ES-I3 (cell line): ENCODE results near the gene PRPH.
"Not testable (repeated sequence)": the region's sequence is repeated elsewhere in the genome, so short reads cannot be mapped to it uniquely, and the experiment has no call there.

ENCODE experiments used
- H3K36me3 ChIP-seq: 2 replicates; pipeline ENCODE4 v1.6.1; 2013; ENCODE audit warnings: mild to moderate bottlenecking, low read length, control low read depth, moderate library complexity; ENCODE audit not compliant: insufficient read depth
- H3K4me1 ChIP-seq: 2 replicates; pipeline ENCODE4 v1.6.1; 2013; ENCODE audit warnings: mild to moderate bottlenecking, control low read depth, low read length; ENCODE audit not compliant: insufficient read depth
- H3K9ac ChIP-seq: 2 replicates; pipeline ENCODE4 v1.6.1; 2013; ENCODE audit warnings: low read depth, mild to moderate bottlenecking, low read length, moderate library complexity
- H3K9me3 ChIP-seq: 2 replicates; pipeline ENCODE4 v1.6.1; 2013; ENCODE audit warnings: mild to moderate bottlenecking, low read length, moderate library complexity; ENCODE audit not compliant: control insufficient read depth, insufficient read depth

The PRPH gene

DNA sequence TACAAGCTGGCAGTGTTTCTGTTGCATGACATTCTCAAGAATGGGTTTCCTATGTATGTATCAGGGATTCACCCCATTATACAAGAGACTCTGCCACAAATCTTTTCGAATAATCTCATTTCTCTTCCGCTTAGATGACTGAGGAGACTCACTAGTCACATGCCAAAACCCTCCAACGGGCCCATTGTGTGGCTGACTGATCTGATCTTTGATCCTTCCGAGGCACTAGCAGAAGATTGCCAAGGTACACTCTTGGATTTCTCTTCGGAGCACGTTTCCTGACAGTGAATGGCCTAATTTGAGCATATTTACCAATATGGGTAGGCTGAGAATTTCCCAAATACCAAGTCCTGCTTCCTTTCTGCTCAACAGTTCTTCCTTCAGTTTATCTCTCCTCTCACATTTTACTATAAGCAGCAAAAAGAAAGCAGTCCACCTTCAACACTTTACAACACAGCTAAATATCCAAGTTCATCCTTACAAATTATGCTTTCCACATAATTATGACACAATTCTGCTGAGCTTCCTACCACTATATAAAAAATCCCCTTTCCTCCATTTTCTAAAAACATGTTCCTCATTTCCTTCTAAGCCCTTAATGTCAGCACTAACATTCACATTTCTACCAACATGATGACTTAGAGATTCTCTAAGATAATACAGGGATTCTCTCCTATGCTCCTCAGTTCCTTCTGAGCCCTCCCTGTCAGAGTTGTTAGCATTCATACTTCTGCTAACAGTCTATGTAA, 11.0 kb downstream of the PRPH start:
- H3K9ac ChIP-seq = no peak overlapping the region
- H3K36me3 ChIP-seq = no peaks in the 10 kb centered on the region
- no peaks in the 10 kb centered on the region for H3K9me3 ChIP-seq
- no peaks in the 10 kb centered on the region for H3K4me1 ChIP-seq

DNA sequence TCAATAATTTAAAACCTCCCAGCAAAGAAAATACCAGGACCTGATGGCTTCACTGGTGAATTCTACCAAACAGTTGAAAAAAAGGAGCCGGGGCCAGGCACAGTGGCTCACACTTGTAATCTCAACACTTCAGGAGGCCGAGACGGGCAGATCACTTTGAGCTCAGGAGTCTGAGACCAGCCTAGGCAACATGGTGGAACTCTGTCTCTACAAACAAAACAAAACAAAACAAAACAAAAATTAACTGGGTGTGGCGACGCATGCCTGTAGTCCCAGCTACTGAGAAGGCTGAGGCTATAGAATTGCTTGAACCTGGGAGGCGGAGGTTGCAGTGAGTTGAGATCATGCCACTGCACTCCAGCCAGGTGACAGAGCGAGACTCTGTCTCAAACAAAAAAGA, 14.4 kb downstream of the PRPH start:
- H3K36me3 ChIP-seq = no peaks in the 10 kb centered on the region
- no peak overlapping the region for H3K9ac ChIP-seq
- H3K4me1 ChIP-seq = no peaks in the 10 kb centered on the region
- H3K9me3 ChIP-seq = no peaks in the 10 kb centered on the region

DNA sequence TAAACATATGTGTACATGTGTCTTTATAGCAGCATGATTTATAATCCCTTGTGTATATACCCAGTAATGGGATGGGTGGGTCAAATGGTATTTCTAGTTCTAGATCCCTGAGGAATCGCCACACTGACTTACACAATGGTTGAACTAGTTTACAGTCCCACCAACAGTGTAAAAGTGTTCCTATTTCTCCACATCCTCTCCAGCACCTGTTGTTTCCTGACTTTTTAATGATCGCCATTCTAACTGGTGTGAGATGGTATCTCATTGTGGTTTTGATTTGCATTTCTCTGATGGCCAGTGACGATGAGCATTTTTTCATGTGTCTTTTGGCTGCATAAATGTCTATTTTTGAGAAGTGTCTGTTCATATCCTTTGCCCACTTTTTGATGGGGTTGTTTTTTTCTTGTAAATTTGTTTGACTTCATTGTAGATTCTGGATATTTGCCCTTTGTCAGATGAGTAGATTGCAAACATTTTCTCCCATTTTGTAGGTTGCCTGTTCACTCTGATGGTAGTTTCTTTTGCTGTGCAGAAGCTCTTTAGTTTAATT, 15.6 kb downstream of the PRPH start:
- not testable (repeated sequence) for H3K9me3 ChIP-seq, H3K4me1 ChIP-seq, H3K9ac ChIP-seq, H3K36me3 ChIP-seq

DNA sequence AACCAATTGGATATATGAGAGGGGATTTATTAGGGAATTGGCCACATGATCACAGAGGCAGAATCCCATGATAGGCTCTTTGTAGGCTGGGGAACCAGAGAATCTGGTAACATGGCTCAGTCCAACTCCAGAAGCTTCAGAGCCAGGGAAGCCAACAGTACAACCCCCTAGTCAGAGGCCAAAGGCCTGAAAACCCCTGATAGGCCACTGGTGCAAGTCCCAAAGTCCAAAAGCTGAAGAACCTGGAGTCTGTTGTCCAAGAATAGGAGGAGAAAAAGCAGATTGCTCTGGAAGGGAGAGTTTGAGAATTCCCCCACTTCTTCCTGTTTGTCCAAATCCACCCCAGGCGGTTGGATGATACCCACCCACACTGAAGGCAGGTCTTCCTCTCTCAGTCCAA, 19.9 kb downstream of the PRPH start:
- no peak overlapping the region for H3K9ac ChIP-seq
- H3K36me3 ChIP-seq = no peaks in the 10 kb centered on the region
- H3K9me3 ChIP-seq = no peaks in the 10 kb centered on the region
- H3K4me1 ChIP-seq = no peaks in the 10 kb centered on the region

DNA sequence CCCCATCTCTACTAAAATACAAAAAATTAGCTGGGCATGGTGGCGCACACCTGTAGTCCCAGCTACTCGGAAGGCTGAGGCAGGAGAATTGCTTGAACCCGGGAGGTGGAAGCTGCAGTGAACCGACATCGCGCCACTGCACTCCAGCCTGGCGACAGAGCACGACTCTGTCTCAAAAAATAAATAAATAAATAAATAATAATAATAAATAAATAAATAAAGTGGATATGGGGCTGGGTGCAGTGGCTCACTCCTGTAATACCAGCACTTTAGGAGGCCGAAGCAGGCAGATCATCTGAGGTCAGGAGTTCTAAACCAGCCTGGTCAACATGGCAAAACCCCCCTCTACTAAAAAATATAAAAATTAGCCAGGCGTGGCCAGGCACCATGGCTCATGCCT, 22.2 kb downstream of the PRPH start:
- H3K4me1 ChIP-seq, H3K9me3 ChIP-seq, H3K36me3 ChIP-seq, H3K9ac ChIP-seq: not testable (repeated sequence)

DNA sequence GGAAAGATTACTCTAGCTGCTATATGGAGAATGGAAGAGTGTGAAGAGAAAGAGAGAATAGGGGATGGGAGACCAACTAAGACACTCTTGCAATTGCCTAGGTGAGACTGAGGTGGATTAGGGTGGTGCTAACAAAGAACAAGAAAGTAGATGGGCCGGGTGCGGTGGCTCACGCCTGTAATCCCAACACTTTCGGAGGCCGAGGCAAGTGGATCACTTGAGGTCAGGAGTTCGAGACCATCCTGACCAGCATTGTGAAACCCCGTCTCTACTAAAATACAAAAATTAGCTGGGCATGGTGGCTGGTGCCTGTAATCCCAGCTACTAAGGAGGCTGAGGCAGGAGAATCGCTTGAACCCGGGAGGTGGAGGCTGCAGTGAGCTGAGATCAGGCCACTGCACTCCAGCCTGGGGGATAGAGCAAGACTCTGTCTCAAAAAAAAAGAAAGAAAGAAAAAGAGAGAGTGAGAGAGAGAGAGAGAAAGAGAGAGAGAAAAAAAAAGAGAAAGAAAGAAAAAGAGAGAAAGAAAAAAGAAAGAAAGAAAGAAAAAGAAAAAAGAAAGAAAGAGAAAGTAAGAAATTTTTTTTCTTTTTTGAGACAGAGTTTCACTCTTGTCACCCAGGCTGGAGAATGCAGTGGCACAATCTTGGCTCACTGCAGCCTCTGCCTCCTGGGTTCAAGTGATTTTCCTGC, 25.6 kb downstream of the PRPH start:
- H3K9me3 ChIP-seq, H3K4me1 ChIP-seq, H3K36me3 ChIP-seq, H3K9ac ChIP-seq: not testable (repeated sequence)

DNA sequence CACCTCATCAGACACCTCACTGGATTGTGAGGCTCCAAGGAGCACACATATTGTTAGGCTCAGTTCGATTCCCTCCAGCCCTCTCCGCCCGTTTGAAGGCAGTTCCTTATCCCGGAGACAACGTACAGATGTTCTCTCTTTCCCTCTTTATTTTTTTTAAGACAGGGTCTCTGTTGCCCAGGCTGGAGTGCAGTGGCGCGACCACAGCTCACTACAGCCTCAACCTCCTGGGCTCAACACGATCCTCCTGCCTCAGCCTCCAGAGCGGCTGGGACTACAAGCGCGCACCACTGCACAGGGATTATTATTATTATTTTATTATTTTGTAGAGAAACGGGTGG, 27.4 kb downstream of the PRPH start:
- Histone ChIP-seq H3K9me3 (no peaks in the 10 kb centered on the region), H3K9ac (peak overlapping the region; percentile 70), H3K4me1 (no peaks in the 10 kb centered on the region), H3K36me3 (no peaks in the 10 kb centered on the region)

DNA sequence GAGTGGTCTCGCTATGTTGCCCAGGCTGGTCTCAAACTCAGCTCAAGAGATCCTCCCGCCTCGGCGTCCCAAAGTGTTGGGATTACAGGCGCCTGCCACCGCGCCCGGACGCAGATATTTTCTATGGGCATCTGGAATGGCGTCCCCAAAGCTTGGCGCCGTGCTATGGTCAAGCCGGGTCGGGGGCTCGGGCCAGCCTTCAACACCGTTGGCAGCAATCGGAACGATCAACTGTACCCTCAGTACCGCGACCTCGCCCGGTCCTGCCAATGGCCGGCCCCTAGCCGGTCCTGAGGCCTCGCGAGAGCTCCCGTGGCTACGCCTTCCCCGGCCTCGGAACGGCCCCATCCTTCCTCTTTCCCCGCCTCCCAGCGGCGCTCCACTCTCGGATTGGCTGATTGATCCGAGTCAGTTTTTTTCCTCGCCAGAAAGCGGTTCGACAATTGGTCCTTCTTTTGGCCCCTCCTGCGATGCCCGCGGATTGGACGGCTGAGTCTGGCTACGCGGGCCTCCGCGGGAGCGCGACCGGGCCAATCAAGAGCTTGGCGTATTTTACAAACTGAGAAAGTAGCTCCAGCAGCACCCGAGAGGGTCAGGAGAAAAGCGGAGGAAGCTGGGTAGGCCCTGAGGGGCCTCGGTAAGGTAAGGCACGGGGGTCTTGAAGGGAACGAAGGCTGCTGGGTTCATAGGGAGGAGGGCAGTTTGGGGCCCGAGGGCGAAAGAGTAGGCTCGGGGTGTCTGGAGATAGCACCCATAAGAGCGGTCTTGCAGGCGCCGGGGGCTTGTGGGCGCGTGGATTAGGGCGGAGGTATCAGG, 28.0 kb downstream of the PRPH start, which contains the start of gene TROAP:
Gene TROAP, plus strand, starts transcription at position 548 of the 816 bp plus-strand sequence. CDS start 354 bp downstream, outside the sequence.
- Histone ChIP-seq H3K36me3 (no peaks in the 10 kb centered on the region), H3K9me3 (no peaks in the 10 kb centered on the region), H3K9ac (peak within 1 kb of the TSS; percentile 70), H3K4me1 (no peaks in the 10 kb centered on the region)

DNA sequence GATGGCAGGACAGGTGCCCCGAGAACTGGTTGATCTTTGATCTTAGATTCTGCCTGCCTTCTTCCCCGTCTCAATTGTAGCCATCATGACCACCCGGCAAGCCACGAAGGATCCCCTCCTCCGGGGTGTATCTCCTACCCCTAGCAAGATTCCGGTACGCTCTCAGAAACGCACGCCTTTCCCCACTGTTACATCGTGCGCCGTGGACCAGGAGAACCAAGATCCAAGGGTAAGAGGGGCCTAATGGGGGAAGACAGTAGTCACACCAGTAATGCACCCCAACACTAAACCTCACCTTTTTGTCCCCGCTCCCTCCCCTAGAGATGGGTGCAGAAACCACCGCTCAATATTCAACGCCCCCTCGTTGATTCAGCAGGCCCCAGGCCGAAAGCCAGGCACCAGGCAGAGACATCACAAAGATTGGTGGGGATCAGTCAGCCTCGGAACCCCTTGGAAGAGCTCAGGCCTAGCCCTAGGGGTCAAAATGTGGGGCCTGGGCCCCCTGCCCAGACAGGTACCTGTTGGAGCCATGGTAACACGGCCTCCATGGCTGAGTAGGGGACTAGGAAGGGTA, 28.7 kb downstream of the PRPH start:
- Histone ChIP-seq H3K36me3 (no peaks in the 10 kb centered on the region), H3K9me3 (no peaks in the 10 kb centered on the region), H3K9ac (peak overlapping the region; percentile 70), H3K4me1 (no peaks in the 10 kb centered on the region)

DNA sequence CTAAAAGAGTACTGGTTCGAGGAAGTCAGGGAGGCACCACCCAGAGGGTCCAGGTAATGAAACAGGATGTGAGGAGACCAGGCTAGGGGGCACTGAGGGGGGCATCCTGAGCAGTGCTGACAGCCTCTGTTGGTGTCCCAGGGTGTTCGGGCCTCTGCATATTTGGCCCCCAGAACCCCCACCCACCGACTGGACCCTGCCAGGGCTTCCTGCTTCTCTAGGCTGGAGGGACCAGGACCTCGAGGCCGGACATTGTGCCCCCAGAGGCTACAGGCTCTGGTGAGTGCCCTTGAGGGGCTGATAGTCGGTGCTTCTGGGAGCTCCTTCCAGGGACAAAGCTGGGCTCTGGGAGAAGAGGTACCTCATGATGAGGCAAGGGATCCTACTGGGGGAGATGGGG, 30.7 kb downstream of the PRPH start:
- Histone ChIP-seq H3K4me1 (no peaks in the 10 kb centered on the region), H3K36me3 (no peaks in the 10 kb centered on the region), H3K9me3 (no peaks in the 10 kb centered on the region), H3K9ac (no peak overlapping the region)

DNA sequence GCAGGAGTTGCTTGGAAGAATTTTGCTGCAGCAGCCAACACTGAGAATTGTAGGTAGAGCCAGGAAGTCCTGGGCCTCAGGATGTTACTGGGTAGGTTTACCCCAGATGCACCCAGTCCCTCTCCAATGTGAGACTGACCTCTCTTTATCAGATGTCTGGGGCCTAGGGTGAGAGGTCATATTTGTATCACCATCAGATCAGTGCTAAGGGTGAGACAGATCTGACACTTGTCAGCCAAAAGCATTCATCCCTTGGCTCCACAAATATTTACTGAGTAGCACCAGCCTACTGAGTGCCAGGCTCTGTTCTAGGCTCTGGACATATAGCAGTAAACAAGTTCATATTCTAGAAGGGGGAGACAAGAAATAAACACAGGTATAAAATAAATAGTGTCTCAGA, 32.4 kb downstream of the PRPH start:
- H3K4me1 ChIP-seq = no peaks in the 10 kb centered on the region
- no peaks in the 10 kb centered on the region for H3K36me3 ChIP-seq
- no peaks in the 10 kb centered on the region for H3K9me3 ChIP-seq

DNA sequence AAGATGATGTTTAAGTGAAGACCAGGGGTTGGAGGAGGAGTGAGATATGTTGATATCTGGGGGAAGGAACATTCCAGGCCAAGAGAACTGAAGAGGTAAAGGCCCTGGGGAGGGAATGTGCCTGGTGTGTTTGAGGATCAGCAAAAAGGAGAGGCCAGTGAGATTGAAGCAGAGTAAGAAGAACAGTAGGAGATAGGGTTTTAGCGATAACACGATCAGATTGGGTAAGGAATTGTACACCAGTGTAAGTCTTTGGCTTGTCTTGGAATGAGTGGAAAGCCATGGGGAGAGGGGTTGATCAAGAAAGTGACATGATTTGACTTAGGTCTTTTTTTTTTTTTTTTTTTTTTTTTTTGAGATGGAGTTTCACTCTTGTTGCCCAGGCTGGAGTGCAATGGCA, 32.9 kb downstream of the PRPH start:
- Histone ChIP-seq H3K4me1 (no peaks in the 10 kb centered on the region), H3K9me3 (no peaks in the 10 kb centered on the region), H3K9ac (no peak overlapping the region), H3K36me3 (no peaks in the 10 kb centered on the region)

More for the DNA sequence above, 32.4 kb downstream of the PRPH start:
- no peak overlapping the region for H3K9ac ChIP-seq

DNA sequence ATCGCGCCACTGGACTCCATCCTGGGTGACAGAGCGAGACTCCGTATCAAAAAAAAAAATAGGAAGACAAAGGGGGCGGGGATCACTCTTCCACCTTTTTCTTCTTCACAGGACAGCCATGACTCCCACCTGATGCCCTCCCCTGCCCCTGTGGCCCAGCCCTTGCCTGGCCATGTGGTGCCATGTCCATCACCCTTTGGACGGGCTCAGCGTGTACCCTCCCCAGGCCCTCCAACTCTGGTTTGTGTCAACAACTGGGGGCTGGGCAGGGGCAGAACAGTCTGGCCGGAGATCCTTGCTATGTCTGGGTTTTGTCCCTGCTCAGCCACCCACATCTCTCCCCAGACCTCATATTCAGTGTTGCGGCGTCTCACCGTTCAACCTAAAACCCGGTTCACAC, 33.9 kb downstream of the PRPH start:
- Histone ChIP-seq H3K9ac (no peak overlapping the region), H3K36me3 (no peaks in the 10 kb centered on the region), H3K4me1 (no peaks in the 10 kb centered on the region), H3K9me3 (no peaks in the 10 kb centered on the region)

DNA sequence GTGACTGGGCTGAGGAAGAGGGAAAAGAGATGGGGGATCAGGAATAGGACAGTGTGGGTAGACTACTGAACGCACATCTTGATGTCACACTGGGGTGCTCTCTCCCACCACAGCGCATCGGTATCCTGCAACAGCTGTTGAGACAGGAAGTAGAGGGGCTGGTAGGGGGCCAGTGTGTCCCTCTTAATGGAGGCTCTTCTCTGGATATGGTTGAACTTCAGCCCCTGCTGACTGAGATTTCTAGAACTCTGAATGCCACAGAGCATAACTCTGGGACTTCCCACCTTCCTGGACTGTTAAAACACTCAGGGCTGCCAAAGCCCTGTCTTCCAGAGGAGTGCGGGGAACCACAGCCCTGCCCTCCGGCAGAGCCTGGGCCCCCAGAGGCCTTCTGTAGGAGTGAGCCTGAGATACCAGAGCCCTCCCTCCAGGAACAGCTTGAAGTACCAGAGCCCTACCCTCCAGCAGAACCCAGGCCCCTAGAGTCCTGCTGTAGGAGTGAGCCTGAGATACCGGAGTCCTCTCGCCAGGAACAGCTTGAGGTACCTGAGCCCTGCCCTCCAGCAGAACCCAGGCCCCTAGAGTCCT, 35.2 kb downstream of the PRPH start:
- Histone ChIP-seq H3K36me3 (no peaks in the 10 kb centered on the region), H3K4me1 (no peaks in the 10 kb centered on the region), H3K9ac (no peak overlapping the region)

More for the DNA sequence above, 35.2 kb downstream of the PRPH start:
- no peaks in the 10 kb centered on the region for H3K9me3 ChIP-seq
